Stomach (tissue), 9 donors: ENCODE results near the gene PSMD14. TPM values are rescaled to one million over a fixed set of nuclear protein-coding genes. Genes with fewer than 3 reads are reported as not detected.

ENCODE experiments used
- DNase-seq, 2 donors: peaks; one replicate each; pipeline versions ENCODE4 v3.0.0 to v3.0.0-alpha.2; 2013 to 2019
- H3K27ac ChIP-seq, 5 donors: fragments of 200-600 bp in 4 of 5; sonication (generic) in 4 of 5; one replicate each; pipeline ENCODE4 v1.5.1; 2013 to 2019; ENCODE audit warnings: mild to moderate bottlenecking in 1 of 5, moderate library complexity in 1 of 5
- H3K27me3 ChIP-seq, 3 donors: fragments of 200-600 bp; sonication (generic); one replicate each; pipeline ENCODE4 v1.5.1; 2017 to 2019; ENCODE audit warnings: mixed run types in 1 of 3
- H3K36me3 ChIP-seq, 4 donors: fragments of 200-600 bp; sonication (generic); 1 replicate in 3 of 4; 2 replicates in 1 of 4; pipeline ENCODE4 v1.5.1; 2016 to 2019
- H3K4me1 ChIP-seq, 4 donors: fragments of 200-600 bp; sonication (generic); one replicate each; pipeline ENCODE4 v1.5.1; 2016 to 2019
- H3K4me3 ChIP-seq, 4 donors: fragments of 200-600 bp; sonication (generic) in 3 of 4; one replicate each; pipeline ENCODE4 v1.5.1; 2016 to 2019; ENCODE audit warnings: mild to moderate bottlenecking in 1 of 4
- H3K9me3 ChIP-seq, 4 donors: fragments of 200-600 bp; sonication (generic); one replicate each; pipeline ENCODE4 v1.5.1; 2016 to 2019
- CTCF ChIP-seq, 7 experiments: fragments of 450-650 bp in 4 of 7; fragments of 200-600 bp in 3 of 7; sonication (generic) in 3 of 7; IDR thresholded peaks; one replicate each; pipeline ENCODE4 v1.5.1; 2016 to 2019; ENCODE audit warnings: antibody characterized with exemption in 7 of 7, control low read depth in 2 of 7, mild to moderate bottlenecking in 1 of 7
- EP300 ChIP-seq: sonication (generic); formaldehyde crosslinking; IDR thresholded peaks from one replicate; pipeline ENCODE4 v1.6.1; 2017; ENCODE audit warnings: antibody characterized with exemption
- POLR2A ChIP-seq, 4 donors: fragments of 450-650 bp; IDR thresholded peaks; one replicate each; pipeline ENCODE4 v1.6.1; 2016; ENCODE audit warnings: antibody characterized with exemption in 4 of 4, control low read depth in 2 of 4, mild to moderate bottlenecking in 1 of 4, moderate library complexity in 1 of 4
- POLR2AphosphoS5 ChIP-seq, 3 donors: sonication (generic); formaldehyde crosslinking; IDR thresholded peaks; one replicate each; pipeline ENCODE4 v1.6.1; 2016; ENCODE audit warnings: antibody characterized with exemption in 3 of 3
- WGBS, 5 donors: extraction: QIAGEN DNeasy Blood & Tissue Kit in 3 of 5; methylation state at CpG; one replicate each; pipeline versions ENCODE4 v1.1.5 to v1.1.7; 2013 to 2018; 5-methylcytosine and 5-hydroxymethylcytosine counted together
- intact Hi-C: fragments of 100-400 bp; cut with DNase I; formaldehyde crosslinking; loops from one replicate; pipeline ENCODE4 v1.15.1; 2023; ENCODE audit warnings: low total_unique reads
- polyA plus RNA-seq, 3 donors: library from polyadenylated mRNA; stranded (reverse); fragments of 200-250 nt; gene quantifications; one replicate each; pipeline ENCODE4 v1.2.3, GENCODE V29; 2013
- total RNA-seq, 5 donors: library from RNA; depleted of rRNA; stranded (reverse); fragments of >200 nt; gene quantifications; one replicate each; pipeline versions ENCODE4 v1.1.0 to v1.2.3, GENCODE V29; 2014 to 2016
- donor health status: healthy with polysubstance abuse.
- donor health status: Bipolar disorder and iron deficiency.
- donor health status: healthy.

PSMD14 gene
- total and polyA plus RNA-seq, 8 donors, result 2.9 to 47.2 (median 24.8) TPM

- peaks cover 55 to 100% (median 92%) of the 10 kb centered on the region in 3 donors for H3K27me3 ChIP-seq
These were observed 116.2 kb downstream of the PSMD14 start for GRCh38 chr2:161424394-161424769.

GRCh38 chr2:161424891-161425727 is 116.9 kb downstream of the PSMD14 start:
- 9 to 30% (median 21%) methylated on average over 4 of the region's 4 CpGs for WGBS, 5 donors
- H3K27ac ChIP-seq, result no peak overlapping the region
- no peak for TF ChIP-seq CTCF (IDR thresholded peaks at IDR 0.05)
- no peak for TF ChIP-seq POLR2AphosphoS5 (IDR thresholded peaks at IDR 0.05)
- no peak for TF ChIP-seq POLR2A (IDR thresholded peaks at IDR 0.05)
- no peak for TF ChIP-seq EP300
- H3K36me3 ChIP-seq, result no peaks in the 10 kb centered on the region
- peaks cover 0 to 17% (median 3%) of the 10 kb centered on the region in 4 donors for H3K9me3 ChIP-seq
- DNase-seq, result no peak
- H3K4me3 ChIP-seq, result no peak overlapping the region
- intact Hi-C loops, result no loop called here
- peaks cover 13 to 31% (median 24%) of the 10 kb centered on the region in 4 donors for H3K4me1 ChIP-seq
- H3K27me3 ChIP-seq, result peaks cover 52 to 100% (median 90%) of the 10 kb centered on the region in 3 donors

More at GRCh38 chr2:161424394-161424769, 116.2 kb downstream of the PSMD14 start:
- peaks cover 13 to 31% (median 24%) of the 10 kb centered on the region in 4 donors for H3K4me1 ChIP-seq
- TF ChIP-seq POLR2A (IDR thresholded peaks at IDR 0.05) (no peak), CTCF (IDR thresholded peaks at IDR 0.05) (no peak), POLR2AphosphoS5 (IDR thresholded peaks at IDR 0.05) (no peak), EP300 (no peak)
- peak overlapping the region in 3 of 4 donors; percentile 29 to 47 (median 45) for H3K4me3 ChIP-seq
- no peaks in the 10 kb centered on the region for H3K36me3 ChIP-seq
- peak in 1 of 2 donors; percentile 19 for DNase-seq
- H3K27ac ChIP-seq, result no peak overlapping the region
- 11 to 20% (median 17%) methylated on average over 9 of the region's 9 CpGs for WGBS, 5 donors
- intact Hi-C loops, result no loop called here
- H3K9me3 ChIP-seq, result peaks cover 0 to 17% (median 3%) of the 10 kb centered on the region in 4 donors

GRCh38 chr2:161425728-161426454 is 117.7 kb downstream of the PSMD14 start:
- Histone ChIP-seq H3K36me3 (no peaks in the 10 kb centered on the region), H3K27me3 (peaks cover 46 to 100% (median 83%) of the 10 kb centered on the region in 3 donors), H3K9me3 (peaks cover 0 to 17% (median 3%) of the 10 kb centered on the region in 4 donors), H3K4me3 (no peak overlapping the region), H3K27ac (no peak overlapping the region), H3K4me1 (peaks cover 13 to 31% (median 24%) of the 10 kb centered on the region in 4 donors)
- no peak for DNase-seq
- WGBS, 5 donors, result 22 to 32% (median 29%) methylated on average over 17 of the region's 17 CpGs
- intact Hi-C loops, result no loop called here
- TF ChIP-seq CTCF (IDR thresholded peaks at IDR 0.05) (no peak), EP300 (no peak), POLR2AphosphoS5 (IDR thresholded peaks at IDR 0.05) (no peak), POLR2A (IDR thresholded peaks at IDR 0.05) (no peak)

DNA sequence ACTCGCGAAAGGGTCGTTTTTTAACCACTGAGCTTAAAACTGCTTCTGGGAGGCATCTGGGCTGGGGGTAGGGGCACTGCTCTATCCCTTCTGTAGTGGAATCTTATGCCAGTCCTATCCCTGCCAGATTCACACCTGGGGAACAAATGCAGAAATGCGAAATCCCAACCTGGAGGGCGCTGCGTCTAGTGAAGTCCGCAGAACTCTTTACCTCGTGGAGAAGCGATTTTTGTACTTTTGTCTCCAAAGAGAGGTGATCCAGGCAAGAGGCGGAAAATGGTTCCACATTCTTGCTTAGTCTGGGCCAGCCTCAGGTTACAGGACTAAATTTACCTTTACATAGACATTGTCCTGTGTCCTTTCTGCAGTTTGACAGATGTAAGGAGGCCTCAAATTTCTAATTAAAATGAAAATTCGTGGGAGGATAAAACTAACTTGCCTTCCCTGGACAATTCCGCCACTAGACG is 118.3 kb downstream of the PSMD14 start:
- peak in 1 of 2 donors; percentile 63 for DNase-seq
- H3K4me3 ChIP-seq, result peak overlapping the region in 2 of 4 donors; percentile 29 to 30
- WGBS, 5 donors, result 17 to 22% (median 20%) methylated on average over 13 of the region's 13 CpGs
- H3K27ac ChIP-seq, result no peak overlapping the region
- H3K4me1 ChIP-seq, result peaks cover 13 to 31% (median 24%) of the 10 kb centered on the region in 4 donors
- intact Hi-C loops, result no loop called here
- H3K36me3 ChIP-seq, result no peaks in the 10 kb centered on the region
- H3K9me3 ChIP-seq, result peaks cover 0 to 17% (median 3%) of the 10 kb centered on the region in 4 donors
- TF ChIP-seq POLR2A (IDR thresholded peaks at IDR 0.05), result no peak
- TF ChIP-seq POLR2AphosphoS5 (IDR thresholded peaks at IDR 0.05), result no peak
- no peak for TF ChIP-seq CTCF (IDR thresholded peaks at IDR 0.05)
- TF ChIP-seq EP300, result no peak
- peaks cover 46 to 100% (median 77%) of the 10 kb centered on the region in 3 donors for H3K27me3 ChIP-seq
